GM23248 (cell line): ENCODE data around the gene TJAP1.

ENCODE experiments used
- EZH2 ChIP-seq: fragments of 200-600 bp; sonication (generic); IDR thresholded peaks from 2 replicates; pipeline ENCODE4 v1.6.1; 2018; ENCODE audit warnings: antibody characterized with exemption, mild to moderate bottlenecking; ENCODE audit not compliant: insufficient read depth, poor library complexity, severe bottlenecking
- EZH2phosphoT487 ChIP-seq: fragments of 200-600 bp; sonication (generic); IDR thresholded peaks from 2 replicates; pipeline ENCODE4 v1.6.1; 2018; ENCODE audit warnings: antibody characterized with exemption, moderate library complexity, mild to moderate bottlenecking, low read depth; ENCODE audit not compliant: insufficient read depth

DNA sequence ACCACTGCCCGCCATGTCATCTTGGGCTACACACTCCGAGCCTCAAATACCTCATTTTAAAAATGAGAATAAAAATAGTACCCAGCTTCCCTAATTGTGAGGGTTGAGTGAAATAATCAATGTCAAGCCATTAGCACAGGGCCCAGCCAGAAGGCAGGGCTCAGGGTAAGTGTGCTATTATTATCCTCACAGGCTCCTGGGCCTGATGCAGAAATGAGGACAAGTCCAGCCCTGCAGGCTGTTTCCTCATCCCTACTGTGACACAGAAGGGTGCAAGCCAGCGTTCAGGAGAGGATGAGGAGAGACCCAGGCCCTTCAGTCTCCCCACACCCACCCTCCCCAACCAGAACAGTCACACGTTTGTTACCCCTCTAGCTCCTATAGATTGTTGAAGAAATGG lies 26.0 kb upstream of the TJAP1 start:
- TF ChIP-seq EZH2phosphoT487 (no peak), EZH2 (no peak)
